ENCODE data around the gene SLC6A19.

DNA sequence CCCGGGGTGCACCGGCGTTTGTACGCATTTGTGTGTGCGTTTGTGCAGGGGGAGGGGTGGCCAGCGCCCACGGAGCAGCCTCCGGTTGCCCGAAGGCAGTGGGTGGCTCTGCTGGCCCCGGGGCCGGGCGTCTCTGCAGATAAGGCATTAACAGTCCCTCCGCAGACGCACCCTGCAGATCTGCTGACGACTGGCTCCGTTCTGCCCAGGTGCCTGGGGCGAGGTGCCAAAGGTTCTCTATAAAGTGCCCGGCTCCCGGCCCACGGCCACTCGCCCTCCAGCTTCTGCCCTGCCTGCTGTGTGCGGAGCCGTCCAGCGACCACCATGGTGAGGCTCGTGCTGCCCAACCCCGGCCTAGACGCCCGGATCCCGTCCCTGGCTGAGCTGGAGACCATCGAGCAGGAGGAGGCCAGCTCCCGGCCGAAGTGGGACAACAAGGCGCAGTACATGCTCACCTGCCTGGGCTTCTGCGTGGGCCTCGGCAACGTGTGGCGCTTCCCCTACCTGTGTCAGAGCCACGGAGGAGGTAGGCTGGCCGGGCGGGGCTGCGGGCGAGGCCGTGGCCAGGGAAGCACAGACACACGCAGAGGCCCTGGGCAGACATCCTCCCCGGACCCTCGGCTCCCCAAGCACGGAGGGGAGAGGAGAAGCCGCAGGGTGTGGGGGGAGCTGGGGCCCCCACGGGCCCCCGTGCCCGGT, at the start of gene SLC6A19:
- TF ChIP-seq POLR2A (IDR thresholded peaks at IDR 0.05; ENCODE audit: low read depth, low read length) (no peak), TAF1 (IDR thresholded peaks at IDR 0.05; ENCODE audit: borderline replicate concordance, low read depth, low read length) (no peak), POLR2AphosphoS5 (IDR thresholded peaks at IDR 0.05; ENCODE audit: low read depth, low read length) (no peak)

Data from GM12892 (cell line).